Measurements from ENCODE around the gene SAMHD1. TPM values are rescaled to one million over a fixed set of nuclear protein-coding genes. Genes with fewer than 3 reads are reported as not detected.
"Not testable (repeated sequence)": the region's sequence is repeated elsewhere in the genome, so short reads cannot be mapped to it uniquely, and the experiment has no call there.

SAMHD1 gene
- total RNA-seq, 1 experiment from 2014 or later: 10.2 TPM

DNA sequence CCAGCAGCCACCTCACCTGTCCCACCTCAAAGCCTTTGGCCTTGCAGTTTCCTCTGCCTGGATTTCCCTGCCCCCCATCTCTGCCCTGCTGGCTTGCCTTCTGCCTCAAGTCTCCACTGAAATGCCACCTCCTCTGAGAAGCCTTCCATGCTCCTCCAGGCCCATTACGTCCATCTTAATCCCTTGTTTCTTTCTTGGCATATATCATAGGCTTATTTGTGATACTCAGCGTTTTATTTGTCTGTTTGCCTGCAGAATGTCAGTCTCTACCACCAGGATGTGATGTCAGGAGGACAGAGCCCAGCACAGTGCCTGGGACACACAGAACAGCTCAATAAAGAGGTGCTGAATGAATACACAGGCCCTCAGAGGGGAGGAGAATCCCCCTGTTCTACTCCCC is 100.0 kb downstream of the SAMHD1 start:
- no peak overlapping the region for H3K4me3 ChIP-seq (ENCODE audit: insufficient read depth, low read depth, low read length)
- no peaks in the 10 kb centered on the region for H3K27me3 ChIP-seq (ENCODE audit: control insufficient read depth, insufficient read depth, low read length)
- DNase-seq: no peak
- H3K36me3 ChIP-seq (replicated peaks; ENCODE audit: control insufficient read depth, insufficient read depth, low read length): peaks cover 2% of the 10 kb centered on the region; the same call in 1 of the 2 replicates

DNA sequence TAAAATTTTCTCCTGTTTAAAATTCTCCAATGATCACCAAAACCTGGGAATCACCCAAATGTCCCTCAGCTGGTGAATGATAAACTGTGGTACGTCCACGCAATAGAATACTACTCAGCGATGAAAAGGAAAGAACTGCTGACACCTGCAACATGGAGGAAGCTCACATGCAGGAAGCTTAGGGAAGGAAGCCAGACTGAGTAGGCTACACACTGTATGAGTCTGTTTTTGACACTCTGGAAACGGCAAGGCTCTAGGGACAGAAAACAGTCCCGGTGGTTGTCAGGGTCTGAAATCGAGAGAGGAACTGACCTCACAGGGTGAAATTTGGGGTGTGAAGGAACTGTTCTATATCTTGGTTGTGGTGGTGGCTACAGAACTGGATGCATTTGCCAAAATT is 100.7 kb downstream of the SAMHD1 start:
- no peak for DNase-seq
- H3K4me3 ChIP-seq (ENCODE audit: insufficient read depth, low read depth, low read length): no peak overlapping the region
- H3K36me3 ChIP-seq (replicated peaks; ENCODE audit: control insufficient read depth, insufficient read depth, low read length): peaks cover 2% of the 10 kb centered on the region; the same call in 1 of the 2 replicates
- no peaks in the 10 kb centered on the region for H3K27me3 ChIP-seq (ENCODE audit: control insufficient read depth, insufficient read depth, low read length)

- Histone ChIP-seq H3K36me3 (replicated peaks; ENCODE audit: control insufficient read depth, insufficient read depth, low read length) (peaks cover 2% of the 10 kb centered on the region; the same call in 1 of the 2 replicates), H3K4me3 (ENCODE audit: insufficient read depth, low read depth, low read length) (no peak overlapping the region), H3K27me3 (ENCODE audit: control insufficient read depth, insufficient read depth, low read length) (no peaks in the 10 kb centered on the region)
- DNase-seq: no peak
These were observed 102.0 kb downstream of the SAMHD1 start for GRCh38 chr20:36849333-36850065.

DNA sequence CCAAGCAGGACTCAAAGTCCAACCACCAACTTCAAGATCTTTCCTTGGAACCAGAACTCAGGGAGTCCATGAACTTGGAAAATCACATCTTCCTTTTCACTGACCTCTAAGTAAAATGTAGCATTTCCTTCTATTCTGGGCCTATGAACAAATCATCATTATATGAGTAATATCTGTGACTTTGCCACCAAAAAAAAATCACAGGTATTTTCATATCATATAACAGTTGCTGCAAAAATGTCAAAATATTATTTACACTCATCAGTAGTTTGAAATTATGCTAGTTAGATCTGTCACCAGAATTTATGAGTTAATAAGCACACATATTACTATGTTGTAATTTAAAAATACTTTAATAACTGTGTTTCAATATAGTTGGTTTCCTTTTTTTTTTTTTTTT is 102.8 kb downstream of the SAMHD1 start:
- peaks cover under 1% of the 10 kb centered on the region; the same call in 1 of the 2 replicates for H3K36me3 ChIP-seq (replicated peaks; ENCODE audit: control insufficient read depth, insufficient read depth, low read length)

DNA sequence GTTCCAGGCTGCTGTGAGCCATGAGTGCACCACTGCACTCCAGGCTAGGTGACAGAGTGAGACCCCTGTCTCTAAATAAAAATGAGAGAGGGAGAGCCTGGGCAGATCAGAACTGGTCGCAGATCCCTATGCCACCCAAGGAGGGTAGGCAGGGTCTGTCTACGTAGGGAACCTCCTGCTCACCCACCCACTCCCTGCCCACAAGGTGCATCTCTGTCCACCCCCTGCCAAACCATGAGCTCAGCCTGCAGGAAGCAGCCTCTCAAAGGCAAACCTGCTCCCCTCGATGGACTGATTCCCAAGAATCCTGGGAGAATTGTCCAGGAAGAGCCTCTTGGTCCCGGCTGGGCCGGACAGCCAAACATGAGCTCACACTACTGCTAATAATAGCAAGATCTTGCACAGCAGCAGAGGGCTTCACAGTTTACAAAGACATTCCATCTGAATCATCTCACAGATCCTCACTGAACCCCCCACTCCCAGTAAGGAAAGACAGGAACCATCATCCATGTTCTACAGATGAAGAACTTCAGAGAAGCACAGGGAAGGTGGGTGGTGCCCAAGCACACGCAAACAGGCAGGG is 103.3 kb downstream of the SAMHD1 start:
- DNase-seq: no peak
- H3K36me3 ChIP-seq (replicated peaks; ENCODE audit: control insufficient read depth, insufficient read depth, low read length): no peaks in the 10 kb centered on the region; the same call in 1 of the 2 replicates
- H3K4me3 ChIP-seq (ENCODE audit: insufficient read depth, low read depth, low read length): no peak overlapping the region
- no peaks in the 10 kb centered on the region for H3K27me3 ChIP-seq (ENCODE audit: control insufficient read depth, insufficient read depth, low read length)

More for the DNA sequence above, 102.8 kb downstream of the SAMHD1 start:
- Histone ChIP-seq H3K4me3 (ENCODE audit: insufficient read depth, low read depth, low read length) (no peak overlapping the region), H3K27me3 (ENCODE audit: control insufficient read depth, insufficient read depth, low read length) (no peaks in the 10 kb centered on the region)
- no peak for DNase-seq

DNA sequence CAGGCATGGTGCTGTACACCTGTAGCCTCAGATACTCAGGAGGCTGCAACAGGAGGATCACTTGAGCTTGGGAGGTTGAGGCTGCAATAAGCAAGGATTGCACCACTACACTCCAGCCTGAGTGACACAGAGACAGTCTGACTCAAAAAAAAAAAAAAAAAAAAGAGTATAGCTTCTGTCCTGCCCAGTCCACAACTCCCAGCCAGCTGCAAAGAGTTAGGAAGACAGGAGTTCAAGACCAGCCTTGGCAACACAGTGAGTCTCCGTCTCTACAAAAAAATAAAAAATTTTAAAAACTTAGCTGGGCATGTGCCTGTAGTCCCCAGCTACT is 103.8 kb downstream of the SAMHD1 start:
- Histone ChIP-seq H3K4me3 (ENCODE audit: insufficient read depth, low read depth, low read length) (no peak overlapping the region), H3K36me3 (replicated peaks; ENCODE audit: control insufficient read depth, insufficient read depth, low read length) (no peaks in the 10 kb centered on the region), H3K27me3 (ENCODE audit: control insufficient read depth, insufficient read depth, low read length) (no peaks in the 10 kb centered on the region)
- no peak for DNase-seq

DNA sequence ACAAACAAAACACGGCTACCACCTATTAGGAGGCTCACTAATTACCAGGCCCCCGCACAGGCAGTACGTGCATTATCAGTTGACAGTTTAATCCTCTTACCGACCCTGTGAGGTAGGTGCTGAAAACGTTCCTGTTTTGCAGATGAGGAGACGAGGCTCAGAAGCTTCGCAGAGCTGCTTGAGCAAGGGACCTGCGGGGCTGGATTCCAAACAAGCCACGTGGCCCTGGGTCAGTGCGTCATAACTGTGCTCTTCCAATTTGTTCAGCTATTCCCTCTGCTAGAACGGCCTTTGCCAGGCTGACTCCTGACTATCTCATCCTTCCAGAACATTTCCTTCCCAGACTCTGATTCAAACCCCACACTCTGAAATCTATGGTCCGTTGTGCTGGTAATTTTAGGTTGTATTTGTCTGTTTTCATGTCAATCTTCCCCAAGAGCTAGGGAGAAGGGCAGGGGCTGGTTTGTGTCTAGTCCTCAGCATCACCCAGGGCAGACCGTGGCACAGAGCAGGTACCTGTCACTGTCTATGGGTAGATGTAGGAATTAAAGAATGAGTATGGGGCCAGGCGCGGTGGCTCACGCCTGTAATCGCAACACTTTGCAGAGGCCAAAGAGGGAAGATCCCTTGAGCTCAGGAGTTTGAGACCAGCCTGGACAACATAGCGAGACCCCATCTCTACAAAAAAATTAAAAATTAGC is 104.3 kb downstream of the SAMHD1 start:
- Histone ChIP-seq H3K36me3 (replicated peaks; ENCODE audit: control insufficient read depth, insufficient read depth, low read length) (no peaks in the 10 kb centered on the region), H3K27me3 (ENCODE audit: control insufficient read depth, insufficient read depth, low read length) (no peaks in the 10 kb centered on the region), H3K4me3 (ENCODE audit: insufficient read depth, low read depth, low read length) (no peak overlapping the region)
- no peak for DNase-seq

DNA sequence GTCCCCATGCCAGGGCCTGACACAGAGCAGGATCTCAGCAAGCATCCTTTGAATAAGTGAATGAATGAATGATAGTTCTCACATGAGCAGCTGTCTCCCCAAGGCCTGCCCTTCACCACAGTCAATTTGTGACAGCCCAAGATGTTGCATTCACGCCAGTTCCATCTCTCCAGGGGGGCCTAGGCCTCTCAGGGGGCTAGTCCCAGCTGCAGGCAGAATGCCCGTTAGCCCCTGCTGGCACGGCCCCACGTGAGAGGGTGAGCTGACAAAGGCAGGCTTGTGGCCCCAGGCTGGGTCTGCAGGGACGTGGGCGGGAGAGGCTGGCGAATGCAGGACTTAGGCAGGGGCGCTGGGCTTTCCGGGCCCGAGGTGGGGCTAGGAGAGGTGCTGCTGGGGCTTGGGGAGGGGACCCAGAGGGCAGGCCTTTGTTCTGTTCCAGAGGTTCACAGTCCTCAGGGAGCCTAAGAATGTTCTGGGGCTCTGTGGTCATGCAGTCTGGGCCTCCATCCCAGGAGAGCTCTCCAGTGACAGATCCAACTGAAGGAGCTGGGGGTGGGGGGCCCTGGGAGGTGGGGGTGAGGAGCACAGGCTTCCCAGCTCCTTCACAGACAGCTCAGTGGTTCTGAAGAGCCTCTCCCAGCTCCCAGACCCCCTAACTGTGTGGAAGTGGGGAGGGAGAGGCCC is 106.1 kb downstream of the SAMHD1 start:
- no peak for DNase-seq
- Histone ChIP-seq H3K27me3 (ENCODE audit: control insufficient read depth, insufficient read depth, low read length) (no peaks in the 10 kb centered on the region), H3K4me3 (ENCODE audit: insufficient read depth, low read depth, low read length) (no peak overlapping the region), H3K36me3 (replicated peaks; ENCODE audit: control insufficient read depth, insufficient read depth, low read length) (no peaks in the 10 kb centered on the region)

- H3K27me3 ChIP-seq (ENCODE audit: control insufficient read depth, insufficient read depth, low read length); H3K4me3 ChIP-seq (ENCODE audit: insufficient read depth, low read depth, low read length); DNase-seq; H3K36me3 ChIP-seq (replicated peaks; ENCODE audit: control insufficient read depth, insufficient read depth, low read length): not testable (repeated sequence)
These were observed 110.5 kb downstream of the SAMHD1 start for GRCh38 chr20:36841030-36841429.

Other genes with a start within 250 kb of the SAMHD1 start
- gene NDRG3, start 205.6 kb downstream of the SAMHD1 start, total RNA-seq (2014; rRNA removed; shearing (Covaris generic)): 23.2 and 24.1 TPM in 2 replicates
- 36.7 and 44.3 TPM in 2 replicates for gene DSN1, start 177.9 kb downstream of the SAMHD1 start, total RNA-seq (2014; rRNA removed; shearing (Covaris generic))
- gene TLDC2, start 75.6 kb downstream of the SAMHD1 start, total RNA-seq (2014; rRNA removed; shearing (Covaris generic)): 0.31 and 0.44 TPM in 2 replicates
- gene RBL1, start 144.3 kb upstream of the SAMHD1 start, total RNA-seq (2014; rRNA removed; shearing (Covaris generic)): 17.6 and 20.5 TPM in 2 replicates
- 321 and 352 TPM in 2 replicates for gene RPN2, start 227.6 kb upstream of the SAMHD1 start, total RNA-seq (2014; rRNA removed; shearing (Covaris generic))
- 1.1 and 1.3 TPM in 2 replicates for gene MROH8, start 227.8 kb upstream of the SAMHD1 start, total RNA-seq (2014; rRNA removed; shearing (Covaris generic))

All from H7 (cell line).